DOHH2 (cell line): ENCODE measurements around the gene SPATA19.

ENCODE experiments used
- H3F3A ChIP-seq: fragments of 200-600 bp; sonication (generic), shearing (Covaris generic); 2 replicates; pipeline ENCODE4 v1.6.0; 2016; ENCODE audit warnings: antibody characterized with exemption, mild to moderate bottlenecking; ENCODE audit not compliant: control insufficient read depth, insufficient read depth
- H3K27ac ChIP-seq: fragments of 200-600 bp; sonication (generic); 2 replicates; pipeline ENCODE4 v1.5.1; 2014; ENCODE audit warnings: low read depth, mild to moderate bottlenecking, low read length, moderate library complexity
- H3K27me3 ChIP-seq: fragments of 200-600 bp; sonication (generic); 2 replicates; pipeline ENCODE4 v1.6.1; 2014; ENCODE audit warnings: mild to moderate bottlenecking, low read length, mixed read lengths; ENCODE audit not compliant: control insufficient read depth
- H3K36me3 ChIP-seq: fragments of 200-600 bp; sonication (generic); 2 replicates; pipeline ENCODE4 v1.6.1; 2014; ENCODE audit warnings: mild to moderate bottlenecking, low read length, moderate library complexity, mixed read lengths; ENCODE audit not compliant: control insufficient read depth
- H3K4me1 ChIP-seq: fragments of 200-600 bp; sonication (generic); 2 replicates; pipeline ENCODE4 v1.6.1; 2014; ENCODE audit warnings: mild to moderate bottlenecking, low read length, mixed read lengths; ENCODE audit not compliant: control insufficient read depth
- H3K4me2 ChIP-seq: fragments of 200-600 bp; sonication (generic); 2 replicates; pipeline ENCODE4 v1.6.0; 2014; ENCODE audit warnings: mild to moderate bottlenecking, low read length, moderate library complexity
- H3K4me3 ChIP-seq: fragments of 200-600 bp; sonication (generic); 2 replicates; pipeline ENCODE4 v1.5.1; 2014; ENCODE audit warnings: mild to moderate bottlenecking, low read length, mixed read lengths
- H3K79me2 ChIP-seq: fragments of 200-600 bp; sonication (generic); 2 replicates; pipeline ENCODE4 v1.6.1; 2014; ENCODE audit warnings: mild to moderate bottlenecking, low read length, mixed read lengths; ENCODE audit not compliant: control insufficient read depth
- H3K9me2 ChIP-seq: fragments of 200-600 bp; sonication (generic); replicated peaks from 2 replicates; pipeline ENCODE4 v1.6.1; 2014; ENCODE audit warnings: mild to moderate bottlenecking, low read length, mixed read lengths; ENCODE audit not compliant: control insufficient read depth
- H3K9me3 ChIP-seq: fragments of 200-600 bp; sonication (generic); 2 replicates; pipeline ENCODE4 v1.6.1; 2014; ENCODE audit warnings: antibody characterized with exemption, low read length, mixed read lengths; ENCODE audit not compliant: control insufficient read depth, insufficient read depth
- H4K20me1 ChIP-seq: fragments of 200-600 bp; sonication (generic); 2 replicates; pipeline ENCODE4 v1.6.0; 2014; ENCODE audit warnings: low read depth, mild to moderate bottlenecking, antibody characterized with exemption, low read length, moderate library complexity; ENCODE audit not compliant: control insufficient read depth, insufficient read depth
- EZH2phosphoT487 ChIP-seq: fragments of 200-600 bp; sonication (generic); IDR thresholded peaks from 2 replicates; pipeline ENCODE4 v1.6.1; 2017; ENCODE audit warnings: borderline replicate concordance, mild to moderate bottlenecking, antibody characterized with exemption, low read length, moderate library complexity, mixed read lengths
- TF ChIP-seq, protein P1 (sequence below): fragments of 200-600 bp; sonication (generic); IDR thresholded peaks from one replicate; pipeline ENCODE4 v1.5.1; 2014; ENCODE audit warnings: antibody characterized with exemption, mild to moderate bottlenecking, low read depth, low read length; ENCODE audit not compliant: poor library complexity, severe bottlenecking

The SPATA19 gene

DNA sequence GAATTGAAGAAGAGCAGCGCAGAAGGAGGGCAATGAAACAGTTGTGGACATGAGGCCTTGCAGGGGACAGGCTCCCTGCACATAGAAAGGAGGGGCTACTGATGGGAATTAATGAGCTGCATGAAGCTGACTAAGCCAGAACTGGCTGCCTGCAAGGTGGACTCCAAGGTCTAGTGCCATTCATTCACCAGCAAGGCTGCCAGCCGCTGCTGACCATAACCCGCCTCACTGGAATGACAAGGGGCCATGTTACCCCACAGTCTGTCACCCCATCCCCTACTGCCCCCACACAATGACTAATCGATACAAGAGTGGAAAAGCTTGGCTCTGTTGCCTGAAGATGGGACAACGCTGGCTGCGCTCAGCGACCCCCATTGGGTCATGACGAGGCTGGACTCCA is 44.6 kb downstream of the SPATA19 start:
- no peaks in the 10 kb centered on the region for H3F3A ChIP-seq
- no peaks in the 10 kb centered on the region for H3K9me3 ChIP-seq
- H3K4me1 ChIP-seq: no peaks in the 10 kb centered on the region
- no peaks in the 10 kb centered on the region for H4K20me1 ChIP-seq
- H3K9me2 ChIP-seq: no peaks in the 10 kb centered on the region
- no peak overlapping the region for H3K4me2 ChIP-seq
- H3K27ac ChIP-seq: no peak overlapping the region
- no peaks in the 10 kb centered on the region for H3K79me2 ChIP-seq
- H3K4me3 ChIP-seq: no peak overlapping the region
- H3K36me3 ChIP-seq: no peaks in the 10 kb centered on the region
- TF ChIP-seq, protein P1, sequence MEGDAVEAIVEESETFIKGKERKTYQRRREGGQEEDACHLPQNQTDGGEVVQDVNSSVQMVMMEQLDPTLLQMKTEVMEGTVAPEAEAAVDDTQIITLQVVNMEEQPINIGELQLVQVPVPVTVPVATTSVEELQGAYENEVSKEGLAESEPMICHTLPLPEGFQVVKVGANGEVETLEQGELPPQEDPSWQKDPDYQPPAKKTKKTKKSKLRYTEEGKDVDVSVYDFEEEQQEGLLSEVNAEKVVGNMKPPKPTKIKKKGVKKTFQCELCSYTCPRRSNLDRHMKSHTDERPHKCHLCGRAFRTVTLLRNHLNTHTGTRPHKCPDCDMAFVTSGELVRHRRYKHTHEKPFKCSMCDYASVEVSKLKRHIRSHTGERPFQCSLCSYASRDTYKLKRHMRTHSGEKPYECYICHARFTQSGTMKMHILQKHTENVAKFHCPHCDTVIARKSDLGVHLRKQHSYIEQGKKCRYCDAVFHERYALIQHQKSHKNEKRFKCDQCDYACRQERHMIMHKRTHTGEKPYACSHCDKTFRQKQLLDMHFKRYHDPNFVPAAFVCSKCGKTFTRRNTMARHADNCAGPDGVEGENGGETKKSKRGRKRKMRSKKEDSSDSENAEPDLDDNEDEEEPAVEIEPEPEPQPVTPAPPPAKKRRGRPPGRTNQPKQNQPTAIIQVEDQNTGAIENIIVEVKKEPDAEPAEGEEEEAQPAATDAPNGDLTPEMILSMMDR: no peak
- TF ChIP-seq EZH2phosphoT487: no peak
- H3K27me3 ChIP-seq: no peaks in the 10 kb centered on the region

DNA sequence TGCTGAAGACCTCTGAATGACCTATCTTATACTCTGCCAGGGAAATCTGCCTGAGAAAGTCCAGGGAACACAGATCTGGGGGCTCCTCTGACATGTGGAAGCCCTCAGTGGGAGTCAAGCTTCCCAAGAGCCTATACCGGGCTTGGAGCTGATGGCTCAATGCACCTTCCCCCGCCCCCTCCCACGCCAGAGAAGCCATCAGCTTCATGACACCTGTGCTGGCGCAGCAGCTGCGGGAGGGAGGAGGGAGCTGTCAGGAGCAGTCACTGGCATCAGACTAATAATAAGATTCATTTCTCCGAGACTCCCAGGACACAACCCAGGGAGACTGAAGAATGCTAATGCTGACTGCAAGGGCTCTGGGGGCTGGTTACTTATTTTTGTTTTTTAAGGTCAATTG is 47.8 kb downstream of the SPATA19 start:
- no peak for TF ChIP-seq EZH2phosphoT487

DNA sequence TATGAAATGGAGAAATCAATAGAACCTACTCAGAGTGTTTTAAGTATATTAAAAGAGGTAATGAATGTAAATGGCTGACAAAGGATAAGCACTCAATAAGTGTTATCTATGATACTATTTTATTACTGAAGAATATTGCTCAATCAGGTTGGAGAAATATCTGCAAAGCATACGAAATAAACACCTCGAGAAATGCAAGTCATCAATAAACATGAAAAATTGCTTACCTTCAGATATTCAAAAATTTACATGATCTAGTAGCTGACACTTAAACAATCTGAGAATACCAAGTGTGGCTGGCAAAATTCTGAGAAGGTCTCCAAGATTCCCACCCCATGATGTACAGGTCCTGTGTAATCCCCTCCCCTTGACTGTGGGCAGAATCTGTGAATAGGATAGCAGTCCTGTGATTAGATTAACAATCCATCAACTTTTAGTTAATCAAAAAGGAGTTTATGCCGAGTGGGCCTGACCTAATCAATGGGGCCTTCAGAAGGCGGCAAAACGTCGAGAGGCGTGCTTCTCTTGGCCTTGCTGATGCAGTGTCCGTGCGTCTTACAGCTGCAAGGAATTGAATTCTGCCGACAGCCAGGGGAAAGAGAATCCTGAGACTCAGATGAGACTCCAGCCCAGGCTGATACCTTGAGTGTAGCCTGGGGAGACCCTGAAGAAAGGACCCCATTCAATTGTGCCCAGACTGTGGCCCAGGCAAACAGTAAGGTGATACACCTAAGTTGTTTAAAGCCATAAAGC is 49.1 kb downstream of the SPATA19 start:
- no peaks in the 10 kb centered on the region for H3K9me2 ChIP-seq
- no peak overlapping the region for H3K4me3 ChIP-seq
- no peaks in the 10 kb centered on the region for H3F3A ChIP-seq
- no peak overlapping the region for H3K27ac ChIP-seq
- no peak for TF ChIP-seq EZH2phosphoT487
- TF ChIP-seq, protein P1: no peak
- H3K9me3 ChIP-seq: no peaks in the 10 kb centered on the region
- no peaks in the 10 kb centered on the region for H3K27me3 ChIP-seq
- no peaks in the 10 kb centered on the region for H4K20me1 ChIP-seq
- no peaks in the 10 kb centered on the region for H3K4me1 ChIP-seq
- no peak overlapping the region for H3K4me2 ChIP-seq
- H3K79me2 ChIP-seq: no peaks in the 10 kb centered on the region
- H3K36me3 ChIP-seq: no peaks in the 10 kb centered on the region

More for the DNA sequence above, 47.8 kb downstream of the SPATA19 start:
- Histone ChIP-seq H3K9me2 (no peaks in the 10 kb centered on the region), H3K27me3 (no peaks in the 10 kb centered on the region), H3K4me3 (no peak overlapping the region), H3K4me1 (no peaks in the 10 kb centered on the region), H3F3A (no peaks in the 10 kb centered on the region), H3K9me3 (no peaks in the 10 kb centered on the region), H3K27ac (no peak overlapping the region), H3K4me2 (no peak overlapping the region), H4K20me1 (no peaks in the 10 kb centered on the region), H3K36me3 (no peaks in the 10 kb centered on the region), H3K79me2 (no peaks in the 10 kb centered on the region)

DNA sequence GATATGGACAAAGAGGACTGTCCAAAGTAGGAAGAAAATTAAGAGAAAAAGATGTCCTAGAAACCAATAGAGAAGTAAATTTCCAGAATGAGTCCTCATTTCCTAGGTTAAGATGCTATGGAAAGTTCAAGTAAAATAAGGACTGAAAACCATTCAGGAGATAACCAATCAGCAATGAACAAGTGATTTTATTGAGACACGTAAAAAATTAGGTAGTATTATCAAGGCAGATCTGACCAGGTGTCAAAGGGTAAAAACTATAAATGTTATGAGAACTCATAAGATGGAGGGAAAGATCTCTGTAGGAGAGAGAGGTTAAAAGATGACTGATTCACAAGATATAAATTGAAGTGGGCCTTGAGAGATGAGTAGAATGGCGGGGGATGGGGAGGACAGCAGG is 50.2 kb downstream of the SPATA19 start:
- no peak overlapping the region for H3K27ac ChIP-seq
- no peak overlapping the region for H3K4me3 ChIP-seq
- H3K79me2 ChIP-seq: no peaks in the 10 kb centered on the region
- TF ChIP-seq, protein P1: no peak
- TF ChIP-seq EZH2phosphoT487: no peak
- H3K9me3 ChIP-seq: no peaks in the 10 kb centered on the region
- no peak overlapping the region for H3K4me2 ChIP-seq
- no peaks in the 10 kb centered on the region for H3F3A ChIP-seq
- no peaks in the 10 kb centered on the region for H4K20me1 ChIP-seq
- no peaks in the 10 kb centered on the region for H3K4me1 ChIP-seq
- no peaks in the 10 kb centered on the region for H3K9me2 ChIP-seq
- H3K27me3 ChIP-seq: no peaks in the 10 kb centered on the region
- no peaks in the 10 kb centered on the region for H3K36me3 ChIP-seq
